Ovary (tissue), 3 donors: Measurements from ENCODE around the gene ASB15.

Experiments used
- CTCF ChIP-seq, 3 donors: fragments of 450-650 bp in 2 of 3; fragments of 200-600 bp in 1 of 3; IDR thresholded peaks; one replicate each; pipeline versions ENCODE4 v1.5.1 to v1.8.0; 2016 to 2022; ENCODE audit warnings: antibody characterized with exemption in 3 of 3, mild to moderate bottlenecking in 1 of 3
- EP300 ChIP-seq: sonication (generic); formaldehyde crosslinking; IDR thresholded peaks from one replicate; pipeline ENCODE4 v1.6.1; 2017; ENCODE audit warnings: antibody characterized with exemption
- POLR2A ChIP-seq: fragments of 450-650 bp; IDR thresholded peaks from one replicate; pipeline ENCODE4 v1.6.1; 2017; ENCODE audit warnings: antibody characterized with exemption, mild to moderate bottlenecking, moderate library complexity
- donor health status: DM: no; HTN: no; CAD: no.

GRCh38 chr7:123680580-123680979 lies 79.0 kb downstream of the ASB15 start:
- TF ChIP-seq CTCF (IDR thresholded peaks at IDR 0.05), result no peak
- TF ChIP-seq POLR2A, result no peak
- TF ChIP-seq EP300, result no peak
